ENCODE results near the gene SCAANT1.

Gene SCAANT1

GRCh38 chr3:63896332-63897030 is 15.7 kb downstream of the SCAANT1 start:
- no peak for DNase-seq

- no peak for DNase-seq
Measured at GRCh38 chr3:63895422-63896189, 16.6 kb downstream of the SCAANT1 start.

- DNase-seq = no peak
Measured at GRCh38 chr3:63892773-63893352, 19.3 kb downstream of the SCAANT1 start.

GRCh38 chr3:63891518-63891917 is 20.7 kb downstream of the SCAANT1 start:
- DNase-seq = no peak

- DNase-seq = no peak
Measured at GRCh38 chr3:63886858-63887257, 25.3 kb downstream of the SCAANT1 start.

- DNase-seq = no peak
Measured at GRCh38 chr3:63880653-63881052, 31.5 kb downstream of the SCAANT1 start.

- no peak for DNase-seq
Measured at GRCh38 chr3:63878394-63879060, 33.7 kb downstream of the SCAANT1 start.

- no peak for DNase-seq
Measured at GRCh38 chr3:63877737-63878393, 34.3 kb downstream of the SCAANT1 start.

GRCh38 chr3:63876260-63876659 is 35.9 kb downstream of the SCAANT1 start:
- DNase-seq = no peak

- no peak for DNase-seq
Measured at GRCh38 chr3:63875510-63875909, 36.7 kb downstream of the SCAANT1 start.

GRCh38 chr3:63874769-63875168 is 37.4 kb downstream of the SCAANT1 start:
- DNase-seq = no peak

- DNase-seq = no peak
Measured at GRCh38 chr3:63872135-63872924, 39.9 kb downstream of the SCAANT1 start.

- DNase-seq = no peak
Measured at GRCh38 chr3:63870615-63871005, 41.6 kb downstream of the SCAANT1 start.

- no peak for DNase-seq
Measured at GRCh38 chr3:63869940-63870614, 42.1 kb downstream of the SCAANT1 start.

- DNase-seq = no peak
Measured at GRCh38 chr3:63867225-63867624, 45.0 kb downstream of the SCAANT1 start.

- no peak for DNase-seq
Measured at GRCh38 chr3:63864965-63865327, 47.2 kb downstream of the SCAANT1 start.

GRCh38 chr3:63864008-63864964 is 47.9 kb downstream of the SCAANT1 start:
- DNase-seq = no peak

GRCh38 chr3:63863150-63864007 is 48.8 kb downstream of the SCAANT1 start, which contains the start of the genes ATXN7 and THOC7:
TSS of gene ATXN7 (plus strand) at chr3:63863867. CDS start at chr3:63912599, 48,732 bp downstream.
TSS of gene THOC7 (minus strand) at chr3:63863805. CDS start at chr3:63863790, 15 bp downstream.
- peak; percentile 52 for DNase-seq

GRCh38 chr3:63862804-63863149 is 49.4 kb downstream of the SCAANT1 start:
- no peak for DNase-seq
